Neural cell (in vitro differentiated cells): ENCODE data around the gene GALNT16. TPM values are rescaled to one million over a fixed set of nuclear protein-coding genes. Genes with fewer than 3 reads are reported as not detected.
A peak's percentile ranks its signal among the peaks of the same experiment; 100 is the strongest.

ENCODE experiments used
- H2AFZ ChIP-seq: fragments of 200-600, 300-800 bp; sonication (generic), shearing (Covaris generic); 2 replicates; pipeline ENCODE4 v1.6.0; 2014; ENCODE audit warnings: low read depth, mild to moderate bottlenecking, antibody characterized with exemption, low read length, moderate library complexity
- H3F3A ChIP-seq: fragments of 200-600 bp; shearing (Covaris generic); 2 replicates; pipeline ENCODE4 v1.6.1; 2016; ENCODE audit warnings: mild to moderate bottlenecking, moderate library complexity, mixed read lengths, antibody characterized with exemption, low read length; ENCODE audit not compliant: insufficient read depth, poor library complexity, severe bottlenecking
- H3K27ac ChIP-seq: fragments of 200-600, 300-800 bp; sonication (generic), shearing (Covaris generic); 2 replicates; pipeline ENCODE4 v1.5.1; 2014; ENCODE audit warnings: mild to moderate bottlenecking, low read length, moderate library complexity
- H3K27me3 ChIP-seq: fragments of 300-800, 200-600 bp; sonication (generic), shearing (Covaris generic); 2 replicates; pipeline ENCODE4 v1.6.0; 2014; ENCODE audit warnings: mild to moderate bottlenecking, low read depth, low read length, moderate library complexity; ENCODE audit not compliant: insufficient read depth
- H3K36me3 ChIP-seq: fragments of 300-800, 200-600 bp; sonication (generic), shearing (Covaris generic); 2 replicates; pipeline ENCODE4 v1.5.1; 2014; ENCODE audit warnings: mild to moderate bottlenecking, antibody characterized with exemption, low read length, moderate library complexity; ENCODE audit not compliant: insufficient read depth
- H3K4me2 ChIP-seq: fragments of 300-800, 200-600 bp; sonication (generic), shearing (Covaris generic); 2 replicates; pipeline ENCODE4 v1.6.0; 2014; ENCODE audit warnings: mild to moderate bottlenecking, low read length
- H3K4me3 ChIP-seq: fragments of 300-800, 200-600 bp; sonication (generic), shearing (Covaris generic); 2 replicates; pipeline ENCODE4 v1.5.1; 2014; ENCODE audit warnings: mild to moderate bottlenecking, low read length, moderate library complexity
- H3K79me2 ChIP-seq: fragments of 200-600 bp; shearing (Covaris generic); replicated peaks from 2 replicates; pipeline ENCODE4 v1.6.0; 2014; ENCODE audit warnings: mild to moderate bottlenecking, low read length, moderate library complexity; ENCODE audit not compliant: insufficient read depth
- H3K9ac ChIP-seq: fragments of 300-800, 200-600 bp; sonication (generic), shearing (Covaris generic); 2 replicates; pipeline ENCODE4 v1.6.1; 2016; ENCODE audit warnings: mild to moderate bottlenecking, low read length, mixed read lengths
- H3K9me2 ChIP-seq: fragments of 200-600 bp; shearing (Covaris generic); 2 replicates; pipeline ENCODE4 v1.6.1; 2016; ENCODE audit warnings: mild to moderate bottlenecking, low read length, mixed read lengths; ENCODE audit not compliant: insufficient read depth
- H3K9me3 ChIP-seq: fragments of 200-600, 300-800 bp; sonication (generic), shearing (Covaris generic); 2 replicates; pipeline ENCODE4 v1.6.1; 2016; ENCODE audit warnings: mild to moderate bottlenecking, mixed run types, low read length, moderate library complexity, mixed read lengths
- H4K20me1 ChIP-seq: fragments of 200-600 bp; shearing (Covaris generic); 2 replicates; pipeline ENCODE4 v1.6.1; 2016; ENCODE audit warnings: mild to moderate bottlenecking, mixed run types; ENCODE audit not compliant: insufficient read depth
- CTCF ChIP-seq: fragments of 450-650 bp; IDR thresholded peaks from 2 replicates; pipeline ENCODE4 v1.5.1; 2014; ENCODE audit warnings: antibody characterized with exemption, mild to moderate bottlenecking, moderate library complexity; ENCODE audit not compliant: poor library complexity, severe bottlenecking
- EP300 ChIP-seq: fragments of 450-650 bp; conservative IDR thresholded peaks from 2 replicates; pipeline ENCODE4 v1.6.1; 2014; ENCODE audit warnings: antibody characterized with exemption, mild to moderate bottlenecking, moderate library complexity; ENCODE audit not compliant: poor library complexity, severe bottlenecking
- EZH2 ChIP-seq: fragments of 200-600, 300-800 bp; shearing (Covaris generic), sonication (generic); IDR thresholded peaks from 2 replicates; pipeline ENCODE4 v1.6.1; 2014; ENCODE audit warnings: antibody characterized with exemption, low read length, borderline replicate concordance, mild to moderate bottlenecking; ENCODE audit not compliant: insufficient read depth, poor library complexity, severe bottlenecking
- MXI1 ChIP-seq: fragments of 450-650 bp; conservative IDR thresholded peaks from 2 replicates; pipeline ENCODE4 v1.6.1; 2014; ENCODE audit warnings: antibody characterized with exemption, mild to moderate bottlenecking; ENCODE audit not compliant: poor library complexity, severe bottlenecking
- POLR2AphosphoS5 ChIP-seq: IDR thresholded peaks from 2 replicates; pipeline ENCODE4 v1.6.1; 2012
- RAD21 ChIP-seq: fragments of 450-650 bp; conservative IDR thresholded peaks from 2 replicates; pipeline ENCODE4 v1.6.1; 2014; ENCODE audit warnings: antibody characterized with exemption, mild to moderate bottlenecking, moderate library complexity
- REST ChIP-seq: IDR thresholded peaks from 2 replicates; pipeline ENCODE4 v1.6.1; 2012; ENCODE audit warnings: borderline replicate concordance
- SMC3 ChIP-seq: fragments of 450-650 bp; conservative IDR thresholded peaks from 2 replicates; pipeline ENCODE4 v1.6.1; 2014; ENCODE audit warnings: antibody characterized with exemption, mild to moderate bottlenecking, moderate library complexity; ENCODE audit not compliant: poor library complexity
- TAF1 ChIP-seq: IDR thresholded peaks from 2 replicates; pipeline ENCODE4 v1.6.1; 2012; ENCODE audit warnings: low read depth
- polyA plus RNA-seq: library from polyadenylated mRNA; depleted of rRNA; stranded (reverse); fragments of >200 nt; gene quantifications from 2 replicates; pipeline ENCODE4 v1.2.3, GENCODE V29; 2014

The GALNT16 gene
- polyA plus RNA-seq, 1 donor from 2014 or later: 23.8 TPM

GRCh38 chr14:69260190-69260860, 367 bp downstream of the GALNT16 start:
- Histone ChIP-seq H3K9ac (peak overlapping the region; percentile 78), H3K4me3 (peak overlapping the region; percentile 92), H3K79me2 (peaks cover 13% of the 10 kb centered on the region), H3K4me2 (no peak overlapping the region), H3K27me3 (no peaks in the 10 kb centered on the region), H2AFZ (peak overlapping the region; percentile 40), H4K20me1 (no peaks in the 10 kb centered on the region), H3K9me3 (no peaks in the 10 kb centered on the region), H3K27ac (peak overlapping the region; percentile 72), H3K9me2 (no peaks in the 10 kb centered on the region), H3K36me3 (no peaks in the 10 kb centered on the region), H3F3A (peaks cover 4% of the 10 kb centered on the region)
- no peak for TF ChIP-seq EP300
- TF ChIP-seq MXI1: peak; percentile 79
- TF ChIP-seq RAD21: no peak
- TF ChIP-seq REST: peak; percentile 8
- TF ChIP-seq TAF1: peak; percentile 4

GRCh38 chr14:69260861-69261564, 1.1 kb downstream of the GALNT16 start:
- Histone ChIP-seq H3K9me3 (no peaks in the 10 kb centered on the region), H3K4me2 (peak overlapping the region; percentile 55), H3K79me2 (peaks cover 13% of the 10 kb centered on the region), H3K27ac (peak overlapping the region; percentile 31), H3K27me3 (no peaks in the 10 kb centered on the region), H3K9me2 (no peaks in the 10 kb centered on the region), H2AFZ (peak overlapping the region; percentile 21), H3K4me3 (peak overlapping the region; percentile 92), H3F3A (peaks cover 4% of the 10 kb centered on the region), H4K20me1 (no peaks in the 10 kb centered on the region), H3K36me3 (no peaks in the 10 kb centered on the region), H3K9ac (peak overlapping the region; percentile 78)
- TF ChIP-seq CTCF (peak; percentile 79), REST (no peak), RAD21 (peak; percentile 73), MXI1 (peak; percentile 19), EZH2 (no peak), EP300 (no peak), POLR2AphosphoS5 (no peak), TAF1 (no peak), SMC3 (peak; percentile 72)
